NCI-H187 (cell line): ENCODE results near the gene ZNHIT6.

Source experiments
- DNase-seq, 2 experiments: peaks; one replicate each; lab custom pipeline; 2025; lab: John Stamatoyannopoulos, UW

Gene ZNHIT6

DNA sequence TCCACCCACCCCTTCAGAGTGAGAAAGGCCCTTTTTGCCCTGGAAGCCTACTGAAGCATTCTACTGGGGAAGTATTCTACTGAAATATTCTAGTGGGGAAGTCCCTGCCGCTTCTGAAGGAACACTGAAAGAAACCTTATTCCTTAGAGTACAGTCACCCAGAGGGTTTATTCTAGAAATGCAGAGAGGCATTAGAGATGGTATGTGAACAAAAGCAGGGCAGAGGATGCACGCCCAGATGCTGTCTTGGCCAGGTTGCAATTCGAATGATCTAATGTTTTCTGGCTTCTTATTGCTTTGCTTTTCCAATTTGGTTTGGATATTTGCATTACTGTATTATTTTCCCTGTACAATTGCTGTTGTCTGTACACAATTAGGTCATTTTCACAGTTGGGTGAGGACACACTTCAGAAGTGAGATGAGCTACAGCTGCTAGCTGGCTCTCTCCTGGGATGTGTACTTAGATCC lies 90.6 kb downstream of the ZNHIT6 start:
- DNase-seq: no peak

DNA sequence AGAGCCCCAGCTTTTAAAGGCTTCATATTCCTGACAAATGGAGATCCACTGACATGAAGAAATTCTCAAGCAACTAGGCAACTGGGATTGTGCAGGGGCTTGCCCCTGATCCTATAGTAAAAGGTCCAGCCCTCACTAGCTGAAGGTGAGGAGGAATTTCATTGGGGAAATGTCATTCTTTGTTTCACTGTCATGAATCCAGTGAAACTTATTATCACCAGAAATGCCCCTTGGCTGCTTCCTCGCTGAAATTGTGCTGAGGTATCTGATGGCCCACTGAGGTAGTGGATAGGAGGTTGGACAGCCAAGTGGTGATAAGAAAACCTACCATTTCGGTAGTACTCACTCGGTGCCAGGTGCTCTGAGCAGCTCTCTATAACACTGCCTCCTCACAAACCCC lies 91.5 kb downstream of the ZNHIT6 start:
- DNase-seq: no peak

DNA sequence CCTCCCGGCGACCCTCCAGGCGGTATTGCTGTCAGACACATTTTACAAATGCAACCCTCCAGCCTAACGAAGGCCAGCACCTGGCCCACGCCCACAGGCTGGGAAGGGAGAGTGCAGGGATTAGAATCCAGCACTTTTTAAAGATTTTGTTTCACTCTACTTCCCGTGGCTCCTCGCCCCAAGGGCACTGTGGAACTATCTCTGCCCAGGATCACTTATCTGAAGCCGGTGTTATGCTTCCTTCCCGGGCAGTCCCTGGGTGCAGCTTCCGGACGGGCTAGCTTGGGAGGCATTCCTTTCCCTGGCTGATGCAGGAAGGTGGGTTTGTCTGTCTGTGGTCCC lies 91.9 kb downstream of the ZNHIT6 start:
- no peak for DNase-seq

DNA sequence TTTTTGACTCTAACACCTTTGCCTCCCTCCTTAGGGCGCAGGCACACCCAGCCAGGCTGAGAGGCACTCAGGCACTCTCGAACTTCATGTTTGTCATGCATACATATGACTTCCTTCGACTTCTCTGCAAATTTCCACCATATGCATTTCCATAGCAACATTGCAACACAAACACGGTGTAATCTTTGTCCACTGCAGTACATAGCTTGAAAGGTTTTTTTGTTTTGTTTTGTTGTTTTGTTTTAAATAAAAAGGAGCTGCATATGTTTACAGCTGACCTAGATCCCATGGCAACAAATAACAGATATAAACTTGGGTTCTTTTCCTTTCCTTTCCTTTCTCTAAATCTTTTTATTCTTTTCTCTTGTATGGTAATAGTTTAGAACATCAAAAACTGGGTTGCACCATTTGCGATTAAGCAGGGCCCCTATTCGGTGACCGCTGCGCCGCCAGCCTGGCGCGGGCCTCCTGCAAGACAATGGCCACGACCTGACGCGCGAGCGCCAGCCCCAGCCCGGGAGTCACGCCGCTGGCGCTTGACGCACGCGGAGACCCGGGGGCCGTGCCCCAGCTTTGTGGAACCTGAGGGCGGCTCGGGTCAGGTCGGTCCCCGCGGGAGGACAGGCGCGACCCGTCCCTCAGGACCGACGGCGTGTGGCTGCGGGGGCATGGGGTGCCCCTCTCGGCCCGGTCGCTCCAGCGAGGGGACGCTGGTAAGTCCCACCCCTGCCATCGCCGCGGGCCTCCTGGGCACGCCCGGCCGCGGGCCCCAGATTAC lies 92.5 kb downstream of the ZNHIT6 start:
- DNase-seq: no peak

DNA sequence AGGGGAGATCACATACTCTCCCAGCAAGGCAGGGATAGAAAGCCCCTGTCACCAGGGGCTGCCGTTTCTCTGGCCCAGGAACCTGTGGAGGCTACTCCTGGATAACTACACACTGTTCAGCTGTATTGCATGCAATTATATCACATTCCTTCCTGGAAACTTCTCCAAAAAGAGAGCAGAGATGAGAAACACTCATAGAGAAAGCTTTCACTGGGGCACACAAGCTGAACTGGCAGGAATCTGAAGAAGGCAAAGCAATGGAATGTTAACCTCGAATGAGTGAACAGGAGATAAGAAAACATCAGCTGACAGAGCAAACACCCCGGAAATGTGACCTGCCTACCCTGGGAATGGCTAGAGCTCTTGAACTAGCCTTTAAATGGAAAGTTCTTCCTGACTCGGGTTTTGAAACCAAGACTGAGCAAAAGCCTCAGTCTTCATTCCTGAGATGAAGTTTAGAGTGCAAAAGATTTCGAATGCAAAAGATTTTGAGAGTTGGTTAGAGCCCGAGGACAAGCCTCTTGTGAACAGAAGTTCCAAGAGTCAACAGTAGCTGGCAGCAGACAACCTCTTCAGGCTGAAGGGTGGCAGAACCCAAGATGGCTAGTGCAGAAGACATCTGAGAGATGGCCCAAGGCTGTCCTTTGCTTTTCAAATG lies 95.4 kb downstream of the ZNHIT6 start:
- no peak for DNase-seq

DNA sequence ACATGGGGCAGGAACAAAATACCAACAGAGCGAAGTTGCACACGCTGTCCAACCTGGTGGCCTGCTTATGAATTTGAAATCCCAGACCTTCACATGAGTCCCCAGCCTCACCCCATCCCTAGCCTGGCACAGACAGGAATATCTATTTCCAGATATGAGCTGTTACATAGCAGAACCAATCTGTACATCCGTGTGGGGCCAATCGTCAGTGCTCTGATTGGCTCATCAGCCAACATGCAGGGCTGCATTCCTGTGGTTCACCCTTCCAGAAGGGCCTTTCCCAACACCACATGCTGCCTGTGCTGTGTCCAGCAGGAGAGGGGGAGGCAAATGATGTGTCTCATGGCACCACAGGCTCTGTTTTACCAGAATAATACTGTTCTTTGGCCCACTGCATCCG lies 96.4 kb downstream of the ZNHIT6 start:
- DNase-seq: no peak

DNA sequence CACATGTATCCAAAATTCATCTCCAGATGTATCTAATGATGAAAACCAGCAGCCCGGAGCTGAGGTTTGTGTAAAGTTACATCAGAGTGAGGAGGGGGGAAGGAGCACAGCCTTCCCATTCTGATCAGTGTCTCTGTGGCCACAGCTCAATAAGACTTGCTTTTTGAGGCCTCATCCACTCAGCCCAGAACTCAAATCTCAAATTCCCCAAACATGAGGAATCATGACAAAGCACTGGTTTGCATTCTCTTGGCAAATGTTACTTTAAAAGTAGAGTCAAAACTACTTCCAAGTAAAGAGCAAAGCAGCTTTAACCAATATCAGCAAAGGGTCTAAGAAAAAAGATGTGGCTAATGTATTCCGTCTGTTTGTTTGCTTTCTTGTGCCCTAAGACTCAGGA lies 96.8 kb downstream of the ZNHIT6 start:
- DNase-seq: no peak

DNA sequence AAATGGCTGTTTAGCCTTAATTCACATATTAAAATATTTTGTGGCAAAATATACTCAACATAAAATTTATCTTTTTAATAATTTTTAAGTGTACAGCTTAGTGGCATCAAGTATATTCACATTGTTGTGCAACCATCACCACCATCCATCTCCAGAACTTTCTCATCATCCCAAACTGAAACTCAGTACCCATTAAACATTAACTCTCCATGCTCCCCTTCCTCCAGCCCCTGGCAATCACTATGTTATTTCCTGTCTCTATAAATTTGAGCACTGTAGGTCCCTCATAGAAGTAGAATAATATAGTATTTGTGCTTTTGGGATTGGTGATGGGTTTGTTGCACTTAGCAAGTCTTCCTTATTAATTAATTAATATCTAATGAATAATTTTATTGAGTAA lies 98.3 kb downstream of the ZNHIT6 start:
- no peak for DNase-seq

DNA sequence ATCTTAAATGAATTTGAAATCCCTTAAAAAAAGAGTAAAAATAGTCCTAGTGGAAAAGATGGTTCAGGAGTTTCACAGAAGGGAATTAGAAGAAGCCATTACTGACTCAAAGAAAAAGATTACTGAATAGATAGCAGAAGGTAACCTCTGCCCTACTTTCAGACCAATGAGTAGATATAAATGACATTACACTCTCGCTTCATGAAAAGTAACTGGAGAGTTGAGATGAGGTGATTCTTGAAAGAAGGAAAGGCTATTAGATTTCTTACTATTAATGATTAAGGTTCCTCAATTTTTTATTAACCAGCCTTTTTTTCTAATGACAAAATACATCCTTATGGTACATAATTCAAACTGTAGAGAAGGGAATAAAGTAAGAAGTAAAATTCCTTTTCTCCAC lies 99.4 kb downstream of the ZNHIT6 start:
- DNase-seq: no peak

DNA sequence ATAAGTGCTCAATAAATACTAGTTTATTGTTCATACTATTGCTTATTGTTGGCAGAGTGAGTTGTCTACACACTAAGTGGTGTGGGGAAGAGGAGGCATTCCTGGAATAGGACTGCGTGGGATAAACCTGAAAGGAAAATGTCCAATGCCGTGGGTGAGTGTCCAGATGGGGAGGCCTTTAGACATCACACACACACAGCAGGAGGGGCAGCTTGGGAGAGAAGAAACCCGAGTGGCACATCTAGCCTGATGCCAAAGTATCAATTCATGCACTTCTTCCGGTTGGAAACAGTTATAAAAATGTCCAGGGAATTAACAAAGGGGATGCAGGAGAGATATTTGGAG lies 100.3 kb downstream of the ZNHIT6 start:
- DNase-seq: no peak

DNA sequence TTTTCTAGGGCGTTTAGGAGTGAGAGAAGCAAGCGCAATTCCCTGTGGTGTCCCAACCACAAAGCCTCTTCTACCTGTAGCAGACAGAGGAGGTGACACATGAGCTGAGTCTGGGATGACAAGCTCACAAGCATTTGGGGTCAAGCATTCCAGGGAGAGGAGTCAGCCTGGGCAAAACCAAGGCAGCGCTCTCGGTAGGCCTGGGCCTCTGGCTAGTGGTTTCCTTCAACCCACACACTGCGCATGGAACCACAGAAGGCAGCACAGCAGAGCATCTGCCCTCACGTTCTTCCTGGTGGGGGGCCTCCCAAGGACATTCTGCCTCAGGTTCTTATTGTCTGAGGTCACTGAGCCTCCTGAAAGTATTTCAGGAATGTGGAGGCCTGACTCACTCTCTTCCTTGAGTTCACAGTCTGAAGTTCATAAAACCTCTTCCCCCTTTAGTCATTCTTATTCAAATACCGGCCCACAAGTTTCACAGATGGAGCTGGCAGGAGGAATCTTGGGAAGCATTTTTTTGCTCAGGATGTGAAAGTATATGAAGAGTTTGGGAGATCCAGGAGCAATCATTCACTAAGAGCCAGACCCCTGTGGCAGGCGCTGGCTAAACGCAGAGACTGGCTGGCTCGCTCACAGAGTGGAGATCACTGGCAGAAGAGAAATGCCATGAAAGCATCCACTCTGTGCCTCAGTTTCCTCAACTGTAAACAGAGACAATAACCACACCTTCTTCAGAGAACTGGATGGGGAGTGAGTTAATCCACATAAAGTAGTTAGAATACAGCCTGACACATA lies 100.9 kb downstream of the ZNHIT6 start:
- no peak for DNase-seq

DNA sequence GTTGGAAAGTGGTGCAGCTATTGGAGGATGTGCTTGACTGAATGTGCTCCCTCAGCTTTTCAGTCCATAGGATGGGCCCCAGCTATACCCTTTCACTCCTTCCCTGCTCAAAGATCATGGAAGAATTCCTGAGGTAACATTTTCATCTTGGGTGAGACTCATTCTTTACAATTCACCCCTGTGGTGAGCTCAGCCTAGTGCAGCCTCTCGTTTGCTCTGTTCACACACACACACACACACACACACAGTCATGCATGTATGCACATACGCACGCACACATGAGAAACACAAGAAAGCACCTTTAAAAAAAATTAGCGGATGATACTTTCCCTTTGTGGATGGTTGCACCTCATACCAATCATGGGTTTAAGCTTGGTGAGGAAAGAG lies 101.8 kb downstream of the ZNHIT6 start:
- no peak for DNase-seq

DNA sequence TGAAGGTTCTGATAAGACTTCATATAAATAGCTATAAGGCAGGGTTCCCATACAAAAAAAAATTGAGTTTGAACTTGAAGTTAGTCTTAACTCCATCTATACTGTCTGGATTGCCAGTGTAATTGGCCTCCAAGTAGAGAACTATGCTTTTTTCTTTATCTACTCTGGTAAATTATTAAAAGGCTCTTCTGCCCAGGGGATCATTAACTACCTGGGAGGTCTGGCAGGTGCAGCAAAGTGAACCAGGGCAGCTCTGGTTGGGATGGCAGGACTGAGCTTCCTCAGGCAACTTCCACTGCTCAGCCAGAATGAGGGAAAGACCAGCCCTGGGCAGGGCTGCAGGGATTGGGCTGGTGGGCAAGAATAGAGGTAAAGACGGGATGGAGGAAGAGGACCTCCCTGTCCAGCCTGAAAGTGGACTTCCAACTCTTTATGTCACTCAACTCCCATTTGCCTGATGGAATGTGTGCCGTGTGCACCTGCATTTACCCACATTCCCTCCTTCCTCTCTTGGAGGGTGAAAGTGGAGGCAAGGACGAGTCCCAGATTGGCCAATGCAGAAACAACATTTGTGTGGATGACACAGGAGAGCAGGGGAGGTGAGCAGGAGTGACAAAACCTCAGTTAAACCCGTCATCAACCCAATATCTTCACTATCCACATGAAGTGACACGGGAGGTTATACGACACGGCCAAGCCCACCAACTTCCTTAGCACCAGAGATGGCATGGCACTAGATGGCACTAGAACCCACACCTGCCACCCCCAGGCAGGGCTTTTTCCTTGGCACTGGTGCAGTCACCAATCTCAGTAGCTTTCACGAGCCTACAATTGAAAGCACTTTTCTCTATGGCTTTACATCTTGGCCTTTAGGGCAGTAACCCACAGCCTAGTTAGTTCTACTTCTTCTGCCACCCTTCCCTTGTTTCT lies 102.5 kb downstream of the ZNHIT6 start:
- no peak for DNase-seq

DNA sequence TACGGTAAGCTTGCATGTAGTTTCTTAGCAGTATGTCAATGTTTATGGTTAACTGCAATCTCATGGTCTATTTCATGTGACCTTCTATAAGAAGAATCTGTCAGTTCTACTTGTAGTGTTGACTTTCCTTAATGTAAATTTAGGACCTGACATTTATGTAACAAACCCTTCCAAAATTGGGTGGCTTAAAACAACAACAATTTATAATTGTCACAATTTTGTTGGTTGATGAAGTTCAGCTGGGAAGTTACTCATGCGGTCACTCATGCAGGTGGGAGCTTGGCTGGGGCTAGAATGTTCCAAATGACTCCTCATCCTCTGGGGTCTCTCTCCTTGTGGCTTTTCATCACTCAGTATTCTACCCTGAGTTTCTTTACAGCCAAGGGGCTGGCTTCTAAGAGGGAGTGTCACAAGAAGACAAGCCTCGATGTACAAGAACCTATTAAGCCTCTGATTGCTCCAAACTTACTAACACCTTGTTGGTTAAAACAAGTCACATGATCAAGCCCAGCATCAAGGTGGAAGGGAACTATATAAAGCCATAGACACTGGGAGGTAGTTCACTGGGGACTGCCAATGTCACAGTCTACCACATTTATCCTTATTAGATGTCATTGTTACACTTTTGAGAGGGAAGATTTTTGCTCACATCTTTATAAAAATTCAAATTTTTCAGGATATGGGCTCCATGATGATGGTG lies 103.8 kb downstream of the ZNHIT6 start:
- no peak for DNase-seq

DNA sequence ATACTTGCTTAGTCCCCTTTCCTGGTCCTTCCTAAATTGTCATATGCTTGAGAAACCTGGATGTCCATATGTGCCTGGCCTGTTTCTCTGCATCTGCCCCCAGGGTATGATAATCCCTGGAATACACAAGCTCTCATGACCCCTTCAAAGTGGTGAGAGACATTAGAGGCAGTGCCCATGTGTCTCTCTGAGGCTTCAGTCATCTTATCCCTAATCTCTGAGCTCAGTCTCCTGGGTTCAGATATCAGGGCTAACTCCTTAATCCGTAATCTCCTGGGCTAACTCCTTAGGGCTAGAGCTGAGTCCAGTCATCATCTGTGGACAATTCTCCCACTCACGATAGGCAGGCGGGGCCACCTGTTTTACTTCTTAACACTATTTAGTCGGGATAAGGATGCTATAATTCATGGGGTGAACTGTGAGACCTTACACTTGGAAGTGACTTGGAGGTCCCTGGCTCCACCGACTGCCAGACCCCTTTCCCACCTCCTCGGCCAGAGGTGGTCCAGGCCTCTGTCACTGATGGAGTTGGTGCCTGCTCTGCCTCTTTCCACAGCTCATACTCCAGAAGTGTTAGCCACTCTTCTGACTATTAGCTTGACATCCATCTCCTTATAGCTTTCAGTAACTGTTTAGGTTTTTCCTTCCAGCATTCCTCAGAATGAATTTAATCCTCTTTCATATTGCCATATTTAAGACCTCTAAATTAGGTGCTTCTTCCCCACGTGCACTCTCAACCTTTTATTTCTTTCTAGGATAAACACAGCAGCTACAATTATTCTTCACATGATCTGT lies 105.0 kb downstream of the ZNHIT6 start:
- no peak for DNase-seq

DNA sequence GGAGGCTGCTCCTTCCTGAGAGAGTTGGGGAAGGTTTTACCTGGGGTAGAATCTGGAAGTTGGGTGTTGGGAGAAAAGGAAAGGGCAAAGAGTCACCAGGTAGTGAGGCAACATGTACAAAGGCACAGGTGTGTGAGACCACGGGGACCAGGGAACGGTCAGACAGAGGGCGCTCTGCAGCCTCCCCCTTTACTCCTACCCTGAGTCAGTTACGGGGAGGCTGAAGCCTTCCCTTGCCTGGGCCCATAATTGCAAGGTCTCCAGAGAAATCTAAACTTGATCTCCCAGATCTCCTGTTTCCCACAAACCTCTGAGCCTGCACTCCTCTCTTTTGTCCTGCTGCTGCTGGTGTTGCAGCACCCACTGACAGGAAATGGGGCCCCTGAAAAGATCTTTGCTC lies 105.7 kb downstream of the ZNHIT6 start:
- no peak for DNase-seq

DNA sequence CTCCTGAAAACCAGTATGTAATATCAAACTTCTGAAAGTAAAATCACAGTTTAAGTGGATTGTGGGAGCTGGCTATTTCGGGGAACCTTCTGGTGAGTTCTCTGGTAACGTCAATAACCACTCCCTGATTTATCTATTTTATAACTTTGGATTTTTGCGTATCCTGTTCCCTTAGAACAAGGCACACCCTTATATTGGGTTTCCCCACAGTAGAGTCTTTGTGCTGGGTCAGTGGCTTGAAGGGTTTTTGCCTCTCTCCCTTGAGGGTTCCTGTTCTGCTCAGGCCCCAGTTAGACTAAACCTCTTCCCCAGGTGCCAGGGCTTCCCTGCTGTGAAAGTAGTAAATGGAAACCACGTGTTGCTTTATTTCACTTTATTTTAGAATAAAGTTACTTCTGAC lies 106.3 kb downstream of the ZNHIT6 start:
- DNase-seq: no peak

DNA sequence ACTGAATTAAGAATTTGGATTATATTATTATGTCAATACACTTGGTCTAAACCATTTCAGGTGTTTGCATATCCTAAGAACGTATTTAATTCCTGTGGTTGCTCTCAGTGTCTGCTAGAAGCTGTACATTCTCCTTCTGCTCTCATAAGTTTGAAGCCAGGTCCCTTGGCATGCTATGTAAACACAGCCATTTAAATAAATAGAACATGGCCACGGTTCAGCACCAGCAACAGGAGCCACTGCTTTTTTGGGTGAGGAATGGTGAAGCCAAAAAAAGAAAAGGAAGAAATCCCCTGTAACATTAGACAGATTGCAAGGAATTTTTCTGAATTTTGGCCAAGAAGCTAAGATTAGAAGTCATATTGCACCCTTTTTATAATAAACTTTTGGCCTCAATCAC lies 108.6 kb downstream of the ZNHIT6 start:
- DNase-seq: no peak
